PC-3 (cell line): ENCODE results near the gene RAB29. TPM values are rescaled to one million over a fixed set of nuclear protein-coding genes. Genes with fewer than 3 reads are reported as not detected.
"Not testable (repeated sequence)": the region's sequence is repeated elsewhere in the genome, so short reads cannot be mapped to it uniquely, and the experiment has no call there.

ENCODE experiments used
- ATAC-seq: fragments of 200-7000 bp; cut with Tn5 transposase; 2 replicates; pipeline ENCODE4 v1.9.1; 2020; ENCODE audit warnings: mild to moderate bottlenecking, moderate library complexity
- BruUV-seq: library from RNA; stranded (reverse); fragments of 400-500 nt; replicated peaks from 2 replicates; lab custom pipeline; 2021; lab: Mats Ljungman, UMichigan
- CTCF ChIA-PET: fragments of 300-600 bp; sonication (Branson Sonifier 250); formaldehyde crosslinking; loops from one replicate; lab custom pipeline; 2022; ENCODE audit warnings: antibody characterized with exemption; lab: Charles Lee
- POLR2A ChIA-PET: fragments of 300-600 bp; sonication (Branson Sonifier 250); formaldehyde crosslinking; loops from one replicate; lab custom pipeline; 2022; ENCODE audit warnings: antibody characterized with exemption; ENCODE audit not compliant: unreplicated experiment; lab: Charles Lee
- DNase-seq: peaks from one replicate; pipeline ENCODE4 v3.0.0-alpha.2; 2015
- H2AFZ ChIP-seq: fragments of 300-600 bp; sonication (generic); 2 replicates; pipeline ENCODE4 v1.6.0; 2016; ENCODE audit warnings: antibody characterized with exemption, low read length
- H3F3A ChIP-seq: fragments of 300-600 bp; sonication (generic); one replicate; pipeline ENCODE4 v1.6.0; 2017; ENCODE audit warnings: antibody characterized with exemption, low read length, control low read depth, mild to moderate bottlenecking; ENCODE audit not compliant: unreplicated experiment
- H3K27ac ChIP-seq: fragments of 300-600 bp; sonication (generic); 2 replicates; pipeline ENCODE4 v1.5.1; 2016; ENCODE audit warnings: mild to moderate bottlenecking, low read length
- H3K27me3 ChIP-seq: fragments of 300-600 bp; sonication (generic); 2 replicates; pipeline ENCODE4 v1.6.1; 2016; ENCODE audit warnings: low read length, mixed read lengths
- H3K36me3 ChIP-seq: fragments of 300-600 bp; sonication (generic); 2 replicates; pipeline ENCODE4 v1.6.1; 2016; ENCODE audit warnings: low read depth, mixed run types, low read length, mixed read lengths
- H3K4me1 ChIP-seq: fragments of 300-600 bp; sonication (generic); 2 replicates; pipeline ENCODE4 v1.5.1; 2016; ENCODE audit warnings: low read length; ENCODE audit not compliant: insufficient read depth
- H3K4me2 ChIP-seq: fragments of 300-600 bp; sonication (generic); 2 replicates; pipeline ENCODE4 v1.6.0; 2016; ENCODE audit warnings: low read length
- H3K4me3 ChIP-seq: fragments of 300-600 bp; sonication (generic); 2 replicates; pipeline ENCODE4 v1.5.1; 2016; ENCODE audit warnings: mild to moderate bottlenecking, low read length, mixed read lengths
- H3K79me2 ChIP-seq: fragments of 300-600 bp; sonication (generic); 2 replicates; pipeline ENCODE4 v1.6.1; 2017; ENCODE audit warnings: low read length, mixed read lengths
- H3K9ac ChIP-seq: fragments of 300-600 bp; sonication (generic); 2 replicates; pipeline ENCODE4 v1.6.0; 2016; ENCODE audit warnings: mild to moderate bottlenecking, low read length
- H3K9me2 ChIP-seq: fragments of 300-600 bp; sonication (generic); replicated peaks from 2 replicates; pipeline ENCODE4 v1.6.1; 2016; ENCODE audit warnings: mixed run types, low read length, mixed read lengths
- H3K9me3 ChIP-seq: fragments of 300-600 bp; sonication (generic); 2 replicates; pipeline ENCODE4 v1.6.1; 2016; ENCODE audit warnings: low read length, mixed read lengths
- H4K20me1 ChIP-seq: fragments of 300-600 bp; sonication (generic); 2 replicates; pipeline ENCODE4 v1.6.1; 2016; ENCODE audit warnings: low read length, mixed read lengths
- CTCF ChIP-seq: fragments of 300-600 bp; sonication (generic); conservative IDR thresholded peaks from 2 replicates; pipeline ENCODE4 v1.5.1; 2017; ENCODE audit warnings: antibody characterized with exemption, low read depth, mild to moderate bottlenecking, low read length
- EZH2 ChIP-seq: fragments of 300-600 bp; sonication (generic); IDR thresholded peaks from one replicate; pipeline ENCODE4 v1.6.1; 2017; ENCODE audit warnings: antibody characterized with exemption, mild to moderate bottlenecking, low read length; ENCODE audit not compliant: unreplicated experiment
- EZH2phosphoT487 ChIP-seq: fragments of 300-600 bp; sonication (generic); IDR thresholded peaks from 2 replicates; pipeline ENCODE4 v1.6.1; 2018; ENCODE audit warnings: mild to moderate bottlenecking, antibody characterized with exemption, low read length, borderline replicate concordance
- intact Hi-C: fragments of 100-400 bp; cut with micrococcal nuclease; formaldehyde crosslinking; loops from 2 replicates; pipeline ENCODE4 v1.9.0; 2023
- total RNA-seq: library from RNA; depleted of rRNA; stranded (reverse); fragments of >200 nt; gene quantifications from 2 replicates; pipeline ENCODE4 v1.2.3, GENCODE V29; 2014

RAB29 gene
- total RNA-seq, 1 experiment from 2014 or later, result 7.4 TPM

GRCh38 chr1:205725514-205725913 is 49.8 kb downstream of the RAB29 start:
- Histone ChIP-seq H3K27ac (no peak overlapping the region), H3K4me2 (no peak overlapping the region), H3K27me3 (no peaks in the 10 kb centered on the region), H4K20me1 (peaks cover under 1% of the 10 kb centered on the region; the same call in 1 of the 2 replicates), H3K4me1 (peaks cover 4% of the 10 kb centered on the region; the same call in 1 of the 2 replicates), H3K9me2 (no peaks in the 10 kb centered on the region), H3K4me3 (no peak overlapping the region), H3K9ac (no peak overlapping the region), H2AFZ (no peak overlapping the region), H3K9me3 (no peaks in the 10 kb centered on the region), H3K79me2 (peaks cover 53% of the 10 kb centered on the region), H3F3A (no peaks in the 10 kb centered on the region), H3K36me3 (peaks cover 53% of the 10 kb centered on the region)
- BruUV-seq, result no TSS peak
- TF ChIP-seq CTCF (no peak), EZH2 (no peak), EZH2phosphoT487 (no peak)
- ATAC-seq, result no peak
- POLR2A ChIA-PET, result no interaction called here
- DNase-seq, result no peak
- CTCF ChIA-PET, result no interaction called here
- intact Hi-C loops, result no loop called here

DNA sequence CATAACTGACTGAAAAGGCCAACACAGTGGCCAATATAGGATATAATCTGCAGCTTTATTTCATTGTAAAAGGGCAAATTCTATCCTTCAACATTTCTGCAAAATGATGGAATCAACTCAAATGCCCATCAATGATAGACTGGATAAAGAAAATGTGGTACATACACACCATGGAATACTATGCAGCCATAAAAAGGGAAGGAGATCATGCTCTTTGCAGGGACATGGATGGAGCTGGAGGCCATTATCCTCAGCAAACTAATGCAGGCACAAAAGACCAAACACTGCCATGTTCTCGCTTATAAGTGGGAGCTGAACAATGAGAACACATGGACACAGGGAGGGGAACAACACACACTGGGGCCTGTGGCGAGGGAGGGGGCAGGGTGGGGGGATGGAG is 54.5 kb downstream of the RAB29 start:
- H3K79me2 ChIP-seq, H3F3A ChIP-seq, ATAC-seq, POLR2A ChIA-PET, DNase-seq, H3K4me1 ChIP-seq, CTCF ChIA-PET, H3K4me3 ChIP-seq, H3K9me3 ChIP-seq, H2AFZ ChIP-seq, intact Hi-C loops, H3K9me2 ChIP-seq, BruUV-seq, H3K4me2 ChIP-seq, H3K9ac ChIP-seq, H4K20me1 ChIP-seq, H3K27ac ChIP-seq, H3K27me3 ChIP-seq: not testable (repeated sequence)
- peaks cover 75% of the 10 kb centered on the region for H3K36me3 ChIP-seq

DNA sequence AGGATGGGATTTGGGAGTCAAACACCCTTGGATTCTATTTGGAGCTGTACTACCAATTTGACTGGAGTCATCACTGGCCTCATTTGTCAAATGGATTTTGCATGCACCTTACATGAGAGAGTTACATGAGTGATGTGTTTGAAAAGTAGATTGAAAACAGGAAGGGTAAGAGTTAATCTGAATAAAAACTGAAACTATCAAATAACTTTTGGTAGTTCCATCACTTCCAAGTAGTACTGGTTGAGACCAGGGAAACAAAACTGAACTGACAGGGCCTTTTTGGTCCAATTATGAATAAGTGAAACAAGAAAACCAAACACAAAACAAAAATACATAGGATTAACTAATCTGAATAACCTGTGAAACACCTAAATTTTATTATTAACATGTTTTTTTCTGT is 55.5 kb downstream of the RAB29 start:
- Histone ChIP-seq H3K4me2 (no peak overlapping the region), H3K27me3 (no peaks in the 10 kb centered on the region), H3F3A (no peaks in the 10 kb centered on the region), H3K4me1 (0 out of 2 replicates have a peak, but pooled peaks cover 2% of the 10 kb centered on the region), H3K9ac (no peak overlapping the region), H2AFZ (no peak overlapping the region), H3K79me2 (peaks cover 3% of the 10 kb centered on the region; the same call in 1 of the 2 replicates), H3K9me2 (no peaks in the 10 kb centered on the region), H3K4me3 (no peak overlapping the region), H3K36me3 (peaks cover 75% of the 10 kb centered on the region), H4K20me1 (no peaks in the 10 kb centered on the region; the same call in 1 of the 2 replicates), H3K27ac (no peak overlapping the region), H3K9me3 (no peaks in the 10 kb centered on the region)
- no TSS peak for BruUV-seq
- POLR2A ChIA-PET, result no interaction called here
- TF ChIP-seq CTCF (no peak), EZH2phosphoT487 (no peak)
- intact Hi-C loops, result no loop called here
- CTCF ChIA-PET, result no interaction called here
- ATAC-seq (no peak), DNase-seq (no peak)
